PC-9 (cell line): ENCODE results near the gene FYN. TPM values are rescaled to one million over a fixed set of nuclear protein-coding genes. Genes with fewer than 3 reads are reported as not detected.

Experiments
- BruUV-seq: library from RNA; stranded (reverse); fragments of 400-500 nt; replicated peaks from 2 replicates; lab custom pipeline; 2021; lab: Mats Ljungman, UMichigan
- CTCF ChIA-PET: fragments of 300-600 bp; sonication (Branson Sonifier 250); formaldehyde crosslinking; loops from one replicate; lab custom pipeline; 2022; ENCODE audit warnings: antibody characterized with exemption; lab: Charles Lee
- POLR2A ChIA-PET: fragments of 300-600 bp; sonication (Branson Sonifier 250); formaldehyde crosslinking; loops from one replicate; lab custom pipeline; 2022; ENCODE audit warnings: antibody characterized with exemption; ENCODE audit not compliant: unreplicated experiment; lab: Charles Lee
- DNase-seq, 2 experiments: peaks; one replicate each; pipeline versions ENCODE4 v3.0.0 to v3.0.0-alpha.2; 2015 to 2022; ENCODE audit warnings: mixed read lengths in 1 of 2
- H2AFZ ChIP-seq: fragments of 200-600 bp; sonication (generic); 2 replicates; pipeline ENCODE4 v1.8.1; 2017; ENCODE audit warnings: antibody characterized with exemption
- H3F3A ChIP-seq: fragments of 200-600 bp; sonication (generic); 2 replicates; pipeline ENCODE4 v1.8.1; 2017; ENCODE audit warnings: antibody characterized with exemption, mild to moderate bottlenecking, low read depth; ENCODE audit not compliant: insufficient read depth
- H3K27ac ChIP-seq: fragments of 200-600 bp; sonication (generic); 2 replicates; pipeline ENCODE4 v1.6.1; 2016; ENCODE audit warnings: mixed run types
- H3K27me3 ChIP-seq: fragments of 200-600 bp; sonication (generic); 2 replicates; pipeline ENCODE4 v1.6.1; 2016; ENCODE audit warnings: low read depth, mixed run types; ENCODE audit not compliant: insufficient read depth
- H3K36me3 ChIP-seq: fragments of 200-600 bp; sonication (generic); 2 replicates; pipeline ENCODE4 v1.6.1; 2016; ENCODE audit warnings: low read depth, mixed run types
- H3K4me1 ChIP-seq: fragments of 200-600 bp; sonication (generic); replicated peaks from 2 replicates; pipeline ENCODE4 v1.6.1; 2016; ENCODE audit warnings: mixed run types; ENCODE audit not compliant: insufficient read depth
- H3K4me2 ChIP-seq: fragments of 200-600 bp; sonication (generic); 2 replicates; pipeline ENCODE4 v1.6.1; 2017; ENCODE audit warnings: mixed run types
- H3K4me3 ChIP-seq: fragments of 200-600 bp; sonication (generic); 2 replicates; pipeline ENCODE4 v1.6.1; 2016; ENCODE audit warnings: mixed run types
- H3K79me2 ChIP-seq: fragments of 200-600 bp; sonication (generic); 2 replicates; pipeline ENCODE4 v1.6.1; 2017; ENCODE audit warnings: low read depth, mixed run types
- H3K9me2 ChIP-seq: fragments of 200-600 bp; sonication (generic); 2 replicates; pipeline ENCODE4 v1.8.1; 2017; ENCODE audit warnings: mild to moderate bottlenecking; ENCODE audit not compliant: insufficient read depth
- H3K9me3 ChIP-seq: fragments of 200-600 bp; sonication (generic); 2 replicates; pipeline ENCODE4 v1.8.1; 2016; ENCODE audit warnings: low read depth; ENCODE audit not compliant: insufficient read depth
- H4K20me1 ChIP-seq: fragments of 200-600 bp; sonication (generic); 2 replicates; pipeline ENCODE4 v1.8.1; 2017; ENCODE audit not compliant: insufficient read depth
- EZH2 ChIP-seq: fragments of 200-600 bp; sonication (generic); IDR thresholded peaks from 2 replicates; pipeline ENCODE4 v1.8.0; 2017; ENCODE audit warnings: antibody characterized with exemption, low read depth
- intact Hi-C: fragments of 100-400 bp; cut with micrococcal nuclease; formaldehyde crosslinking; loops from one replicate; pipeline ENCODE4 v1.10.0; 2022; ENCODE audit not compliant: unreplicated experiment
- total RNA-seq: library from RNA; stranded (reverse); gene quantifications from 2 replicates; pipeline ENCODE4 v1.2.3, GENCODE V29; 2021
- TF ChIP-seq, protein P1 (sequence below): fragments of 200-600 bp; sonication (generic); conservative IDR thresholded peaks from 2 replicates; pipeline ENCODE4 v1.6.1; 2017; ENCODE audit warnings: mixed run types, antibody characterized with exemption, mild to moderate bottlenecking, moderate library complexity

FYN gene
- total RNA-seq, 1 experiment from 2014 or later: 53.3 TPM

DNA sequence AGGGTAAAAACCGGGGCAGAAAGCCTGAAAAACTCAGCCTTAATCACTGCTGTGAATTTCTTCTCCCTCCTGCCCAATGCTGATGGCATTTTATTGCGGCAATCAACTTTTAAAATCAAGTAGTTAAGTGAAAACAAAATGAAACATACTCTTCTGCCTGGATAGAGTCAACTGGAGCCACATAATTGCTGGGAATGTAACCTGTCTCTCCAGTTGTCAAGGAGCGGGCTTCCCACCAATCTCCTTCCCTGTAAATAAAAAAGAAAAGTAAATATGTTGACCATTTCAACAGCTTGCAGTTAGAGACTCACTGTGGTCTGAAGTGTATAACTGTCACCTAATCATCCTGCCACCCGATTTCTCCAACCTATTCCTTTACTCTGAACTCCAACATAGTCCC, 165.5 kb downstream of the FYN start:
- no peaks in the 10 kb centered on the region for H3K36me3 ChIP-seq
- H3K27ac ChIP-seq: no peak overlapping the region
- H3K9me2 ChIP-seq: no peaks in the 10 kb centered on the region
- H3K27me3 ChIP-seq: no peaks in the 10 kb centered on the region
- H4K20me1 ChIP-seq: no peaks in the 10 kb centered on the region
- no peaks in the 10 kb centered on the region; the same call in 1 of the 2 replicates for H3F3A ChIP-seq
- POLR2A ChIA-PET: no interaction called here
- intact Hi-C loops: no loop called here
- H3K9me3 ChIP-seq: no peaks in the 10 kb centered on the region
- TF ChIP-seq, protein P1, sequence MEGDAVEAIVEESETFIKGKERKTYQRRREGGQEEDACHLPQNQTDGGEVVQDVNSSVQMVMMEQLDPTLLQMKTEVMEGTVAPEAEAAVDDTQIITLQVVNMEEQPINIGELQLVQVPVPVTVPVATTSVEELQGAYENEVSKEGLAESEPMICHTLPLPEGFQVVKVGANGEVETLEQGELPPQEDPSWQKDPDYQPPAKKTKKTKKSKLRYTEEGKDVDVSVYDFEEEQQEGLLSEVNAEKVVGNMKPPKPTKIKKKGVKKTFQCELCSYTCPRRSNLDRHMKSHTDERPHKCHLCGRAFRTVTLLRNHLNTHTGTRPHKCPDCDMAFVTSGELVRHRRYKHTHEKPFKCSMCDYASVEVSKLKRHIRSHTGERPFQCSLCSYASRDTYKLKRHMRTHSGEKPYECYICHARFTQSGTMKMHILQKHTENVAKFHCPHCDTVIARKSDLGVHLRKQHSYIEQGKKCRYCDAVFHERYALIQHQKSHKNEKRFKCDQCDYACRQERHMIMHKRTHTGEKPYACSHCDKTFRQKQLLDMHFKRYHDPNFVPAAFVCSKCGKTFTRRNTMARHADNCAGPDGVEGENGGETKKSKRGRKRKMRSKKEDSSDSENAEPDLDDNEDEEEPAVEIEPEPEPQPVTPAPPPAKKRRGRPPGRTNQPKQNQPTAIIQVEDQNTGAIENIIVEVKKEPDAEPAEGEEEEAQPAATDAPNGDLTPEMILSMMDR: no peak
- TF ChIP-seq EZH2: no peak
- no peak overlapping the region for H2AFZ ChIP-seq
- no peak overlapping the region for H3K4me3 ChIP-seq
- H3K4me1 ChIP-seq: 0 out of 2 replicates have a peak, but pooled peaks cover 5% of the 10 kb centered on the region
- BruUV-seq: no TSS peak
- CTCF ChIA-PET: no interaction called here
- H3K4me2 ChIP-seq: no peak overlapping the region
- no peaks in the 10 kb centered on the region for H3K79me2 ChIP-seq
- no peak for DNase-seq

DNA sequence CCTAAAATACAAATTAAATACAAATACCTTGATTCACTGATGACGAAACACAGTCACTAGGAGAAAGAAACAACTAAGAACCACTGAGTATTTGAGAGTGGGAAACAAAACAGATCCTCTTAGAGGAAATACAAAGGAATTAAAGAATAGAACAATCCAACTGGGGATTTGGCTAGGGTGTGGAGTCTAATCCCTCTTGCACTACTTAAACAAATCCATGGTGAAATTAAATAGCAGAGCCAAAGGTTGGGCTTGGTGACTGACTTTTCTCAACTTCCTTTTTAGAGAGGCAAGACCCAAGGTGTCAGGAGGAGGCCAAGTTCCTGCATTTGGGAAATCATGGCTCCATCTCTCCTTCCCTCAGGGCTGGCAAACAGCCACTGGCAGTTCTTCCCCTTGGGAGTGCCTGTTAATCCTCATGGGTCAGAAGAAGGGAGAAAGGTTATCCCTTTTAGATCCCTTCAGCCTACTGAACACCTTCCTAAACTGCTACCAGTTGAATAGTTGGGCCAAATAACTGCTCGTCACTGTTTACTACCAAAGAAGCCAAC, 166.3 kb downstream of the FYN start:
- CTCF ChIA-PET: no interaction called here
- Histone ChIP-seq H3K79me2 (no peaks in the 10 kb centered on the region), H2AFZ (no peak overlapping the region), H3K27ac (no peak overlapping the region), H3K4me3 (no peak overlapping the region), H3K4me2 (no peak overlapping the region), H3K27me3 (no peaks in the 10 kb centered on the region), H4K20me1 (no peaks in the 10 kb centered on the region), H3F3A (no peaks in the 10 kb centered on the region; the same call in 1 of the 2 replicates), H3K36me3 (no peaks in the 10 kb centered on the region), H3K9me2 (no peaks in the 10 kb centered on the region), H3K4me1 (0 out of 2 replicates have a peak, but pooled peaks cover 5% of the 10 kb centered on the region), H3K9me3 (no peaks in the 10 kb centered on the region)
- POLR2A ChIA-PET: no interaction called here
- TF ChIP-seq, protein P1: no peak
- TF ChIP-seq EZH2: no peak
- intact Hi-C loops: no loop called here
- DNase-seq: no peak
- BruUV-seq: no TSS peak

DNA sequence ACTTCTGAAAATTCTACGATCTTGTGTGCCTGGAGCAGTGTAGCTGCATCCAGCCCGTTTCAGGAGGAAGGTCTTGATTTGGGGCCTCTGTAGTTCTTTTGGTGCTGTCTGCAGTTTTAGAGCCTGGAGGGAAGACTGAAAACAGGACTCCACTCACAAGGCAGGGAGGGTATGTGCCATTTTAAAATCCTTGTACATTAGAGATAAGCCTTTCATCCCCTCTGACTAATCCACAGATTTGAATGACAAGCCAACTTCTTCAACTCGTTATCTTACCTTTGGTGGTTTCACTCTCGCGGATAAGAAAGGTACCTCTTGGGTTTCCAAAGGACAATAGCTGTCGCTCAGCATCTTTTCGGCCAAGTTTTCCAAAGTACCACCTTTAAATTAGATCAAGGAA, 169.5 kb downstream of the FYN start:
- Histone ChIP-seq H3K79me2 (no peaks in the 10 kb centered on the region), H3K4me1 (no peaks in the 10 kb centered on the region), H3K27ac (no peak overlapping the region), H3F3A (no peaks in the 10 kb centered on the region), H2AFZ (no peak overlapping the region), H3K4me3 (no peak overlapping the region), H3K9me2 (no peaks in the 10 kb centered on the region), H3K4me2 (no peak overlapping the region), H3K36me3 (no peaks in the 10 kb centered on the region), H3K27me3 (no peaks in the 10 kb centered on the region), H4K20me1 (no peaks in the 10 kb centered on the region), H3K9me3 (no peaks in the 10 kb centered on the region)
- intact Hi-C loops: no loop called here
- POLR2A ChIA-PET: no interaction called here
- BruUV-seq: no TSS peak
- TF ChIP-seq, protein P1: no peak
- TF ChIP-seq EZH2: no peak
- no peak for DNase-seq
- CTCF ChIA-PET: no interaction called here
